ENCODE results near the gene R3HDM1. TPM values are rescaled to one million over a fixed set of nuclear protein-coding genes. Genes with fewer than 3 reads are reported as not detected.

Gene R3HDM1
- total and polyA plus RNA-seq, 2 of the 4 experiments (the other 2 are of a cell fraction), result 5.9 to 38.1 TPM

DNA sequence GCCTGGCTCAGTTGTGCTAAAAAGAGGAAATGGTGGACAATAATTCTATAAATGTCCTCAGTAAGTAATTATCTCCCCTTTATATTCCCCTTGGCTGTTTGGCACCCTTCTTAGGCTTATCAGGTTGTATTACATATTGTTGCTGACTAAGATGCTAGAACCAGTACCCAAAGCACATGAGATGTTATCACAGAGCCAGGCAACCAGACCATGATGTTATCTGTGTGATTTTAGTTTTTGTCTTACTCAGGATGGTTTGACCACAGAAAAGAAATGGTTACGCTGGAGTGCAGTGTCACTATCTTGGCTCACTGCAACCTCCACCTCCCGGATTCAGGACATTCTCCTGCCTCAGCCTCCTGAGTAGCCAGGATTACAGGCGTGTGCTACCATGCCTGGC lies 15.2 kb downstream of the R3HDM1 start:
- Histone ChIP-seq H3K14ac (replicated peaks; ENCODE audit: low read depth, low read length) (no peak overlapping the region), H2BK5ac (ENCODE audit: low read depth, low read length, poor library complexity, severe bottlenecking) (no peak overlapping the region), H4K20me1 (ENCODE audit: insufficient read depth, low read length) (no peaks in the 10 kb centered on the region; the same call in 1 of the 2 replicates), H3K18ac (ENCODE audit: low read depth, low read length) (no peak overlapping the region), H2BK15ac (ENCODE audit: low read depth, low read length) (no peak overlapping the region), H3K79me1 (ENCODE audit: low read depth in 1 of 2, low read length in 2 of 2) (peaks cover 15 to 29% of the 10 kb centered on the region in 2 experiments), H3K4me2 (ENCODE audit: low read depth, low read length) (no peak overlapping the region), H3K4me3 (ENCODE audit: insufficient read depth, low read depth, low read length) (no peak overlapping the region), H3K9me1 (ENCODE audit: insufficient read depth, low read length) (no peaks in the 10 kb centered on the region), H2AK5ac (ENCODE audit: low read depth, low read length) (no peak overlapping the region), H3K36me3 (ENCODE audit: control insufficient read depth, insufficient read depth, low read length) (no peaks in the 10 kb centered on the region; the same call in 1 of the 2 replicates), H4K5ac (ENCODE audit: low read depth, low read length) (no peak overlapping the region), H2AK9ac (replicated peaks; ENCODE audit: low read depth, low read length, poor library complexity) (no peak overlapping the region), H3K27ac (ENCODE audit: insufficient read depth, low read length) (no peak overlapping the region), H3K56ac (ENCODE audit: extremely low read depth, insufficient read depth, low read length) (no peak overlapping the region), H2BK20ac (ENCODE audit: low read depth, low read length) (no peak overlapping the region), H2BK120ac (ENCODE audit: low read depth, low read length) (no peak overlapping the region), H3K27me3 (ENCODE audit: control insufficient read depth, insufficient read depth, low read length) (no peaks in the 10 kb centered on the region), H2AFZ (replicated peaks; ENCODE audit: low read length, poor library complexity) (no peak overlapping the region), H3K9ac (ENCODE audit: low read depth, low read length) (no peak overlapping the region), H3K4ac (ENCODE audit: low read depth, low read length) (no peak overlapping the region), H3K23ac (ENCODE audit: low read depth, low read length) (no peak overlapping the region), H3K9me3 (ENCODE audit: control insufficient read depth, insufficient read depth, low read length) (no peaks in the 10 kb centered on the region), H3K4me1 (ENCODE audit: control insufficient read depth, insufficient read depth, low read length) (no peaks in the 10 kb centered on the region), H4K8ac (ENCODE audit: low read depth in 2 of 2, low read length in 2 of 2) (no peak overlapping the region), H4K91ac (ENCODE audit: insufficient read depth, low read depth, low read length) (no peak overlapping the region)
- intact Hi-C loops (cut with micrococcal nuclease), result no loop called here
- dilution Hi-C loops (cut with HindIII; ENCODE audit: low sequenced_read_pairs, unreplicated experiment), result no loop called here
- no TSS peak for BruUV-seq (replicated peaks)
- ChIA-PET CTCF (no interaction called here), POLR2A (ENCODE audit: unreplicated experiment) (no interaction called here)
- TF ChIP-seq SMC3 (IDR thresholded peaks at IDR 0.05; ENCODE audit: low read depth, low read length) (no peak), FOS (IDR thresholded peaks at IDR 0.05; ENCODE audit: low read depth, low read length) (no peak), RCOR1 (IDR thresholded peaks at IDR 0.05; ENCODE audit: insufficient replicate concordance, low read length) (no peak), CTCF (conservative IDR thresholded peaks at IDR 0.05; ENCODE audit: low read depth, low read length) (no peak), MXI1 (IDR thresholded peaks at IDR 0.05; ENCODE audit: borderline replicate concordance, low read depth, low read length) (no peak), ELK1 (IDR thresholded peaks at IDR 0.05; ENCODE audit: borderline replicate concordance, low read depth, low read length) (no peak), BHLHE40 (IDR thresholded peaks at IDR 0.05; ENCODE audit: low read depth, low read length) (no peak)
- no CpG with 5 or more reads among the region's 3 CpGs for WGBS, 2 experiments (ENCODE audit: extremely low coverage in 2 of 2, insufficient read length in 1 of 2)
- in situ Hi-C loops (cut with MboI; ENCODE audit: low sequenced_read_pairs), result no loop called here
- no peak for DNase-seq
- no peak for ATAC-seq (ENCODE audit: low read depth)
